Peyer's patch (tissue), 4 donors: ENCODE results near the gene GFPT2. TPM values are rescaled to one million over a fixed set of nuclear protein-coding genes. Genes with fewer than 3 reads are reported as not detected.
A peak's percentile ranks its signal among the peaks of the same experiment; 100 is the strongest.

Experiments used
- DNase-seq, 3 donors: peaks; one replicate each; pipeline ENCODE4 v3.0.0-alpha.2; 2017 to 2019
- H3K27ac ChIP-seq, 4 donors: fragments of 200-600 bp; sonication (generic); one replicate each; pipeline ENCODE4 v1.5.1; 2016 to 2019
- H3K27me3 ChIP-seq, 2 donors: fragments of 200-600 bp; sonication (generic); one replicate each; pipeline ENCODE4 v1.5.1; 2019
- H3K36me3 ChIP-seq, 3 donors: fragments of 200-600 bp; sonication (generic); one replicate each; pipeline ENCODE4 v1.5.1; 2016 to 2019
- H3K4me1 ChIP-seq, 4 donors: fragments of 200-600 bp; sonication (generic); one replicate each; pipeline ENCODE4 v1.5.1; 2016 to 2019
- H3K4me3 ChIP-seq, 4 donors: fragments of 200-600 bp; sonication (generic); 1 replicate in 3 of 4; 2 replicates in 1 of 4; pipeline ENCODE4 v1.5.1; 2016 to 2019; ENCODE audit warnings: mild to moderate bottlenecking in 1 of 4
- H3K9me3 ChIP-seq, 4 donors: fragments of 200-600 bp; sonication (generic); one replicate each; pipeline ENCODE4 v1.5.1; 2016 to 2019; ENCODE audit warnings: mild to moderate bottlenecking in 1 of 4
- POLR2A ChIP-seq, 2 donors: fragments of 450-650 bp; IDR thresholded peaks; one replicate each; pipeline ENCODE4 v1.5.1; 2017; ENCODE audit warnings: antibody characterized with exemption in 2 of 2, mild to moderate bottlenecking in 2 of 2, moderate library complexity in 2 of 2
- total RNA-seq, 4 donors: library from RNA; depleted of rRNA; stranded (reverse); fragments of >200 nt; gene quantifications; one replicate each; pipeline ENCODE4 v1.1.0, GENCODE V29; 2016
- TF ChIP-seq, protein P1 (sequence below), 6 experiments: fragments of 450-650 bp in 4 of 6; fragments of 200-600 bp in 2 of 6; sonication (generic) in 1 of 6; IDR thresholded peaks; one replicate each; pipeline ENCODE4 v1.5.1; 2017 to 2019; ENCODE audit warnings: antibody characterized with exemption in 6 of 6, mild to moderate bottlenecking in 3 of 6, moderate library complexity in 1 of 6

The GFPT2 gene
- total RNA-seq, 4 donors from 2014 or later: 4.9 to 86.6 (median 13.1) TPM

DNA sequence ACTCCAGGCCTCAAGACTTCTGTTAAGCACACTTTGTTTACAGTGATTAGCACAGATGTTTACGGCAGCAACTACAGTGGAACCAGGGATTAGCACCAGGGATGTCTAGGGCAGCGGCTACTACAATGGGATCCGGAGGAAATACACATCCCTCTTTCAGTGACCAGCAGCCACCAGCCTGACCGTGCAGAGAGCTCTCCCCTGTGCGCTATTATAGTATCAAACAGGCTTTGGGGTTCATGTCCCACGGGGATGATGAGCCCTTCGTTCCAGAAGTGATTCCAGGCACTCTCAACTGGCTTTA lies 21.5 kb downstream of the GFPT2 start:
- Histone ChIP-seq H3K27me3 (no peaks in the 10 kb centered on the region), H3K9me3 (no peaks in the 10 kb centered on the region), H3K27ac (peak overlapping the region in 1 of 4 donors; percentile 31), H3K36me3 (no peaks in the 10 kb centered on the region), H3K4me1 (no peaks in the 10 kb centered on the region), H3K4me3 (no peak overlapping the region)
- DNase-seq: no peak
- TF ChIP-seq, protein P1, sequence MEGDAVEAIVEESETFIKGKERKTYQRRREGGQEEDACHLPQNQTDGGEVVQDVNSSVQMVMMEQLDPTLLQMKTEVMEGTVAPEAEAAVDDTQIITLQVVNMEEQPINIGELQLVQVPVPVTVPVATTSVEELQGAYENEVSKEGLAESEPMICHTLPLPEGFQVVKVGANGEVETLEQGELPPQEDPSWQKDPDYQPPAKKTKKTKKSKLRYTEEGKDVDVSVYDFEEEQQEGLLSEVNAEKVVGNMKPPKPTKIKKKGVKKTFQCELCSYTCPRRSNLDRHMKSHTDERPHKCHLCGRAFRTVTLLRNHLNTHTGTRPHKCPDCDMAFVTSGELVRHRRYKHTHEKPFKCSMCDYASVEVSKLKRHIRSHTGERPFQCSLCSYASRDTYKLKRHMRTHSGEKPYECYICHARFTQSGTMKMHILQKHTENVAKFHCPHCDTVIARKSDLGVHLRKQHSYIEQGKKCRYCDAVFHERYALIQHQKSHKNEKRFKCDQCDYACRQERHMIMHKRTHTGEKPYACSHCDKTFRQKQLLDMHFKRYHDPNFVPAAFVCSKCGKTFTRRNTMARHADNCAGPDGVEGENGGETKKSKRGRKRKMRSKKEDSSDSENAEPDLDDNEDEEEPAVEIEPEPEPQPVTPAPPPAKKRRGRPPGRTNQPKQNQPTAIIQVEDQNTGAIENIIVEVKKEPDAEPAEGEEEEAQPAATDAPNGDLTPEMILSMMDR (IDR thresholded peaks at IDR 0.05): no peak
- TF ChIP-seq POLR2A (IDR thresholded peaks at IDR 0.05): no peak

DNA sequence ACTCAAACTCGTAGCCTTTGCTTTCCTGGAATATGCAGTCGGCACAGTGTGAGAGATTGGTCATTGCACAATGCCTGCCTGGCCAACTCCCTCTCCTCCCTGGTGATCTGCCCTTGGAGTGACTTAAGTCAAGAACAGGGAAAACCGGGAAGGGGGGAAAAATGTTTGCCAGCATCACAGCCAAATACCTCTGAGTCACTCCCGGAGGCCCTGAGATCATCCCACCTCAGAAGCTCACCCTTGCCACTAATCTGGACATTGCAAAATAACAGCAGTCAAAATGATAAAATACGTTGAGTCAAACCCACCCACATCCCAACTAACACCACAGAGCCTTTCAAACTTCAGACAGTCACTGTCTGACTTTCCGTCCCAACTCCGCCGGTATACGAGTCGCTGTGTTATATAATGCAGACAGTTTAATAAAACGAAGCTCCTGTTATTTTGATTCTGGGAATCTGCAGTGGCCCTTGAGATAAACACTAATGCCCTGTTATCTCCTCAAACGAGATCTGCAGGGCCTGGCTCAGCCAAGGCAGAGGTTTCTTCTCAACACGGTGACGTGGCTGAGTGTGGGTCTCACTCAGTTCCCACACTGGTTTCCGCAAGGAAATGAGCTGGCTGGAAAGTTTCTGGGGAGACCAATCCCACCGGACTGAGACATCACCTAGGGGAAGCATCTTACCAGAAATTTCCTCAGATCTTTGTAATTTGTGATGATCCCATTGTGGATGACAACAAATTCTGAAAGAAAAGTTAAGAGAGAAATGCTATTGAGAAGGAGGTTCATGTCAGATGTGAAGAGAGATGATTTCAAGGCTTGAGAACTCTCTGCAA lies 22.1 kb downstream of the GFPT2 start:
- DNase-seq: peak in 1 of 3 donors; percentile 65
- Histone ChIP-seq H3K4me3 (no peak overlapping the region), H3K27ac (peak overlapping the region in 2 of 4 donors; percentile 13 to 34), H3K27me3 (no peaks in the 10 kb centered on the region), H3K36me3 (no peaks in the 10 kb centered on the region), H3K4me1 (no peaks in the 10 kb centered on the region), H3K9me3 (no peaks in the 10 kb centered on the region)
- TF ChIP-seq POLR2A (IDR thresholded peaks at IDR 0.05): no peak
- TF ChIP-seq, protein P1 (IDR thresholded peaks at IDR 0.05): no peak

DNA sequence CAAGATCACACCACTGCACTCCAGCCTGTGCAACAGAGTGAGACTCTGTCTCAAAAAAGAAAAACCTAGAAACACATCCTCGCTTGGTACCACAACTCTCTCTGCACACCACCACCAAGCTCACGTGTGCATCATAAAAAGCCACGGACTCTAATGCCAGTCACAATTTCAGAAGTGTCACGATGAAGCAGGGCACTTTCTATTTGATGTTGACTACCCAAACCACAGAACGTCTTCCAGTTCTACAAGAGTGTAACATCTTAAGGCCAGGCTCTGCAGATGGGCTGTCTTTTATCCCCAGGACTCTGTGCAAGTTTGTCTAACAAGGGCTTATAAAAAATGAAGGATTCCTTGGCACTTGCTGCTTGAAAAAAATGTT lies 22.9 kb downstream of the GFPT2 start:
- H3K36me3 ChIP-seq: no peaks in the 10 kb centered on the region
- no peak overlapping the region for H3K4me3 ChIP-seq
- DNase-seq: no peak
- no peaks in the 10 kb centered on the region for H3K27me3 ChIP-seq
- no peak for TF ChIP-seq POLR2A (IDR thresholded peaks at IDR 0.05)
- TF ChIP-seq, protein P1 (IDR thresholded peaks at IDR 0.05): no peak
- no peaks in the 10 kb centered on the region for H3K9me3 ChIP-seq
- H3K4me1 ChIP-seq: no peaks in the 10 kb centered on the region
- peak overlapping the region in 1 of 4 donors; percentile 27 for H3K27ac ChIP-seq

DNA sequence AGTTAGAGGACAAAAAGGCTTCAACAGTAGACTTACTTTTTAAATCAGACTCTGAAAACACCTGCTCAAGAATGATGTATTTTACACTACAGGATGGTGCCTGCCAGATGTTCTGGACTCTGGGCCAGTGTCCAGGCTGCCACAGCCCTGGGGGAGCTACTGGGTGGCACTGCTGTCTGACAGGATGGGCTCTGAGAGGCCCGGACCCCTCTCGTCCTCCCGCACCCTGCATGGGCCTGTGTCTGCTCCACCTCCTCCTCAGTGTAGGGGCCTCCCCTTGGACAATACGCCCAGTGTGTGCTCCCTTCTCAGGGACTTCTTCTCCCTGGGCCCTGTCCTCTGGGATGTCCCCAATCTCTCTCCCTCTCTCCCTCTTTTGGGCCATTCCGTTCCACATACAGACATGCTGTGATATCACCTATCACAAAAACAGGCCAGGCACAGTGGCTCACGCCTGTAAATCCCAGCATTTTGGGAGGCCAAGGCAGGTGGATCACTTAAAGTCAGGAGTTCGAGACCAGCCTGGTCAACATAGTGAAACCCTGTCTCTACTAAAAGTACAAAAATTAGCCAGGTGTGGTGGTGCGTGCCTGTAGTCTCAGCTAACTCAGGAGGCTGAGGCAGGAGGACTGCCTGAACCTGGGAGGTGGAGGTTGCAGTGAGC lies 23.4 kb downstream of the GFPT2 start:
- H3K27me3 ChIP-seq: no peaks in the 10 kb centered on the region
- H3K9me3 ChIP-seq: no peaks in the 10 kb centered on the region
- H3K4me1 ChIP-seq: no peaks in the 10 kb centered on the region
- no peak overlapping the region for H3K27ac ChIP-seq
- no peak overlapping the region for H3K4me3 ChIP-seq
- no peak for DNase-seq
- TF ChIP-seq POLR2A (IDR thresholded peaks at IDR 0.05): no peak
- TF ChIP-seq, protein P1 (IDR thresholded peaks at IDR 0.05): no peak
- no peaks in the 10 kb centered on the region for H3K36me3 ChIP-seq

DNA sequence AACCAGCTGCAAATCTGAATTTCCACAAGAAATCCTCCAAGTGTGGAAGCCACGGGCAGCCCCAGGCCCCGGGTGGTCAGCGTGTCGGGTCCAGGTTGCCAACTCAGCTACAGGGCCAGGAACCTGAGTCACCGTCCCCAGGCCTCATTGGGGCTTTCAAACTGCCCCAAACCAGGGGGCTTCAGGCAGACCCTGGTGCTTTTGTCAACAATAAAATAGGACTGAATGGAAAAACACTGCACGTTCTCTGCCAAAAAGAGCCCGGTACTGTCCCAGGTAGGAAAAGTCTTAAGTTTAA lies 24.0 kb downstream of the GFPT2 start:
- H3K27ac ChIP-seq: no peak overlapping the region
- no peak overlapping the region for H3K4me3 ChIP-seq
- TF ChIP-seq POLR2A (IDR thresholded peaks at IDR 0.05): no peak
- TF ChIP-seq, protein P1 (IDR thresholded peaks at IDR 0.05): no peak

More for the DNA sequence above, 24.0 kb downstream of the GFPT2 start:
- H3K36me3 ChIP-seq: no peaks in the 10 kb centered on the region
- H3K9me3 ChIP-seq: no peaks in the 10 kb centered on the region
- no peaks in the 10 kb centered on the region for H3K27me3 ChIP-seq
- no peaks in the 10 kb centered on the region for H3K4me1 ChIP-seq
- DNase-seq: no peak
